LNCaP clone FGC (cell line): ENCODE data around the gene FAM13B.
"Not testable (repeated sequence)": the region's sequence is repeated elsewhere in the genome, so short reads cannot be mapped to it uniquely, and the experiment has no call there.

Experiments
- DNase-seq: peaks from one replicate; pipeline ENCODE4 v3.0.0-alpha.2; 2011; ENCODE audit warnings: low read depth
- H3K4me3 ChIP-seq: 2 replicates; pipeline ENCODE4 v1.5.1; 2011; ENCODE audit warnings: mild to moderate bottlenecking, low read depth, low read length, control low read depth
- TF ChIP-seq, protein P1 (sequence below): IDR thresholded peaks from 2 replicates; pipeline ENCODE4 v1.5.1; 2012; ENCODE audit warnings: mild to moderate bottlenecking; ENCODE audit not compliant: control insufficient read depth, insufficient read depth; ENCODE audit errors: extremely low read depth

Gene FAM13B

GRCh38 chr5:138067945-138068344, 35.1 kb upstream of the FAM13B start:
- DNase-seq: no peak
- no peak overlapping the region for H3K4me3 ChIP-seq
- TF ChIP-seq, protein P1, sequence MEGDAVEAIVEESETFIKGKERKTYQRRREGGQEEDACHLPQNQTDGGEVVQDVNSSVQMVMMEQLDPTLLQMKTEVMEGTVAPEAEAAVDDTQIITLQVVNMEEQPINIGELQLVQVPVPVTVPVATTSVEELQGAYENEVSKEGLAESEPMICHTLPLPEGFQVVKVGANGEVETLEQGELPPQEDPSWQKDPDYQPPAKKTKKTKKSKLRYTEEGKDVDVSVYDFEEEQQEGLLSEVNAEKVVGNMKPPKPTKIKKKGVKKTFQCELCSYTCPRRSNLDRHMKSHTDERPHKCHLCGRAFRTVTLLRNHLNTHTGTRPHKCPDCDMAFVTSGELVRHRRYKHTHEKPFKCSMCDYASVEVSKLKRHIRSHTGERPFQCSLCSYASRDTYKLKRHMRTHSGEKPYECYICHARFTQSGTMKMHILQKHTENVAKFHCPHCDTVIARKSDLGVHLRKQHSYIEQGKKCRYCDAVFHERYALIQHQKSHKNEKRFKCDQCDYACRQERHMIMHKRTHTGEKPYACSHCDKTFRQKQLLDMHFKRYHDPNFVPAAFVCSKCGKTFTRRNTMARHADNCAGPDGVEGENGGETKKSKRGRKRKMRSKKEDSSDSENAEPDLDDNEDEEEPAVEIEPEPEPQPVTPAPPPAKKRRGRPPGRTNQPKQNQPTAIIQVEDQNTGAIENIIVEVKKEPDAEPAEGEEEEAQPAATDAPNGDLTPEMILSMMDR: no peak

- DNase-seq: no peak
- TF ChIP-seq, protein P1: no peak
- no peak overlapping the region for H3K4me3 ChIP-seq
Observed at GRCh38 chr5:138065102-138065501, 32.2 kb upstream of the FAM13B start.

DNA sequence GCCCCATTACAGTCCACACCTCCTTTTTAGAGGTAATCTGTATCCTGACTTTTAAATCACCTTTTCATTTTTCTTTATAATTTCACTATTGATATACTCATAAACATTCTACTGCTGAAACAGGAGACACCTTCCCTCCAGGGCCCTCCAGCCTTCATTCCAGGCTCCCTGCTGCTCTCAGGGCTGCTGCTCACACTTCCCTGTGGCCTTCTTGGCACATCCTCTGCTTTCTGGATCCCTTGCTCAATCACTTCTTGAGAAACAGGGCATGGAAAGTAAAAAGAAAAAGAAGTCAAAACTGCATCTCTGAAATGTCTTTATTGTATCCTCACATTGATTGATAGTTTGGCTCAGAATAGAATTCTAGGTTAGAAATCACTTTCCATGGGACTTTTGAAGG, 31.6 kb upstream of the FAM13B start:
- H3K4me3 ChIP-seq: no peak overlapping the region
- DNase-seq: no peak
- TF ChIP-seq, protein P1: no peak

DNA sequence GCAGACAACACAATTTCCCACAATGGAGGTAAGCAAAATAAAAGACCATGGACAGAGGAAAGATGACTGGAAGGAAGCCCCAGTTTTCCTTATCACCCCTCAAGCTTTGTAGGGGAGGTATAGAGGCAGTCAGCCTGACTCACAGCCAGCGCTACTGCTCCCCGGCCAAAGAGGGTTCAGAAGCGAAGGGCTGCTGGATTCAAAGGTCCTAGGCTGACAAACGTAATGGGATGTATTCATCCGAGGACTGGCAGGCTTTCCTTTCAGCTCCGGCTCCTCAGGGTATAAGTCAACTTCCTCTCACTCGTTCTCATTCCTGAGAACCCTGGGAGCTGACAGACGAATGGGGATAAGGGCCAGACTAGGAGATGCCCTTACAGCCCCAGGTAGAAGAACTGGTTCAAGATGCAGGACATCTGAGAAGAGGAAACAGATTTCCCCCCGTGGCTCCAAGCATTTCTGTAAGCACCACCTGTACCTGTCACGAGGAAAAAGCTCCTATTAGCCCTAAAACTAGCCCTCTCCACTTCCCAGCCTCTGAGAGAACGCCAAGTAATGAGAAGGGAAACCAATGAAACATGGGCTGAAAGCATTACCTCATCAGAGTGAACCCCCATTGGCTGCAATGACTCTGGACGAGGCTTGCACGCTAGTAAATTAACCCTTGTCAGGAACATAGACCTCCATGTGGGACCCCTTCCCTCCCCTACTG, 22.1 kb upstream of the FAM13B start:
- DNase-seq: no peak
- no peak overlapping the region for H3K4me3 ChIP-seq
- TF ChIP-seq, protein P1: no peak

GRCh38 chr5:138054206-138054605, 21.3 kb upstream of the FAM13B start:
- H3K4me3 ChIP-seq: no peak overlapping the region
- no peak for DNase-seq
- TF ChIP-seq, protein P1: no peak

GRCh38 chr5:138053554-138053953, 20.7 kb upstream of the FAM13B start:
- TF ChIP-seq, protein P1: no peak
- no peak for DNase-seq
- H3K4me3 ChIP-seq: no peak overlapping the region

- H3K4me3 ChIP-seq, DNase-seq: not testable (repeated sequence)
Observed at GRCh38 chr5:138052718-138053117, 19.8 kb upstream of the FAM13B start.
